HG03095 (cell line): ENCODE results near the gene ABCA2.
"Not testable (repeated sequence)": the region's sequence is repeated elsewhere in the genome, so short reads cannot be mapped to it uniquely, and the experiment has no call there.

Source experiments
- ATAC-seq: cut with Tn5 transposase; IDR thresholded peaks from one replicate; pipeline ENCODE4 v1.9.1; 2021; ENCODE audit warnings: moderate library complexity; ENCODE audit not compliant: unreplicated experiment

ABCA2 gene

GRCh38 chr9:137063311-137064026 is 35.4 kb upstream of the ABCA2 start:
- no peak for ATAC-seq

DNA sequence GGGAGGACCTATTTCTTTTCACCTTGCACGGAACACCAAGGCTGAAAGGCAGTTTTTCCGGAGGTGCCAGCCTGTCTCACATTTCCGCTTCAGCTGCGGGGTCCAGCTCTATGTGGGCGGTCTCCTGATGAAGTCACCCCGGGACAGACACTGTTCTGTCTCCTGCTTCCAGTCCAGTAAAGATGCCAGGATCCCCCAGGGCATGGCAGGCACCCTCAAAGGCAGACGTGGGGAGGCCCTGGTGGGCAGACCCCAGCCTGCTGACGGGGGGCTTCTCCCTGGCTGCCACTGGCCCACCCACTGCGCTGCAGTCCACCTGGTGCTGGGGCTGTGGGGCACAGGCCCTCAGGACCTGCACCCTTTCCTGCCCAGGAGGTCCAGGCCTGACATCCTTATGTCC is 34.8 kb upstream of the ABCA2 start:
- not testable (repeated sequence) for ATAC-seq

- ATAC-seq: no peak
Measured at GRCh38 chr9:137062384-137062783, 34.3 kb upstream of the ABCA2 start.

- ATAC-seq: no peak
Measured at GRCh38 chr9:137058521-137059234, 30.6 kb upstream of the ABCA2 start.

DNA sequence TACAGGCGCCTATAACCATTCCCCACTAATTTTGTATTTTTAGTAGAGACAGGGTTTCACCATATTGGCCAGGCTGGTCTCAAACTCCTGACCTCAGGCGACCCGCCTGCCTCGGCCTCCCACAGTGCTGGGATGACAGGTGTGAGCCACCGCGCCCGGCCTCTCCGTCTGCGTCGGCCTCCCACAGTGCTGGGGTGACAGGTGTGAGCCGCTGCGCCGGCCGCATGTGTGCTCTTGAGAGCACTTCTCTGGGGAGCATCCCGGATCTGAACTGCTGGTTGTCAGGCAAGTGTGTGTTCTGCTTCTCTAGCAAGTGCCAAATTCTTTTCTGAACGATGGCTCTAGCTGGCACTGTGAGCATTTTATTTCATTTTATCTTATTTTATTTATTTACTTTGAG is 29.5 kb upstream of the ABCA2 start:
- ATAC-seq: no peak

DNA sequence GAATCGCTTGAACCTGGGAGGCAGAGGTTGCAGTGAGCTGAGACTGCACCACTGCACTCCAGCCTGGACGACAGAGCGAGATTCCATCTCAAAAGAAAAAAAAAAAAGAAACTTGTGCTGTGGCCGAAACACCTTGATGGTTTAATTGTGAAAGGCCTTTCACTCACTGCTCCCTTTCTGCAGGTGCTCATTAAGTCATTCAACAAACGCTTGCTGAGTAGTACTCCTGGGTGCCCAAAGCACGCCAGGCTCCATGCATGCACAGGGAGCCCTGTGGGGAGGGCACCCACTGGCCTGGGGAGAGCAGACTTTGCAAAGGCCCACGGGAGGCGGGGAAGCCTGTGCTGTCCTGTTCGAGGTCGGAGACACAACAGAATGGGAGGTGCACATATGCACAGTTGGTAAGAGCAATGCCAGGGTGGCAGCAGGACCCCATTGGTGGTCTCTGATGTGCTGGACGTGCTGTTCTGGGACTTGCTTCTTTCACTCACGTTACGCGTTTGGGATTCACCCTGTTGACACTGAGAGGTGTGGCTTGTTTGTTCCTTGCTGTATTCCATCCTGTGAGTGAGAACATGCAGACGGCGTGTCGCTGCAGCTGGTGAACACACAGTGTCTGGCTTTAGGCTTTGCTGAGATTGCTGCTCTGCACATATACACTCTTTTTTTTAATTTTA is 28.8 kb upstream of the ABCA2 start:
- no peak for ATAC-seq

GRCh38 chr9:137055385-137056364 is 27.6 kb upstream of the ABCA2 start:
- ATAC-seq: no peak

- ATAC-seq: no peak
Measured at GRCh38 chr9:137054932-137055384, 26.9 kb upstream of the ABCA2 start.

GRCh38 chr9:137053944-137054931 is 26.2 kb upstream of the ABCA2 start, which contains the start of gene ENTPD2:
Gene ENTPD2, minus strand, starts transcription at chr9:137054061. Its CDS starts 64 bp downstream, at chr9:137053997.
- no peak for ATAC-seq

DNA sequence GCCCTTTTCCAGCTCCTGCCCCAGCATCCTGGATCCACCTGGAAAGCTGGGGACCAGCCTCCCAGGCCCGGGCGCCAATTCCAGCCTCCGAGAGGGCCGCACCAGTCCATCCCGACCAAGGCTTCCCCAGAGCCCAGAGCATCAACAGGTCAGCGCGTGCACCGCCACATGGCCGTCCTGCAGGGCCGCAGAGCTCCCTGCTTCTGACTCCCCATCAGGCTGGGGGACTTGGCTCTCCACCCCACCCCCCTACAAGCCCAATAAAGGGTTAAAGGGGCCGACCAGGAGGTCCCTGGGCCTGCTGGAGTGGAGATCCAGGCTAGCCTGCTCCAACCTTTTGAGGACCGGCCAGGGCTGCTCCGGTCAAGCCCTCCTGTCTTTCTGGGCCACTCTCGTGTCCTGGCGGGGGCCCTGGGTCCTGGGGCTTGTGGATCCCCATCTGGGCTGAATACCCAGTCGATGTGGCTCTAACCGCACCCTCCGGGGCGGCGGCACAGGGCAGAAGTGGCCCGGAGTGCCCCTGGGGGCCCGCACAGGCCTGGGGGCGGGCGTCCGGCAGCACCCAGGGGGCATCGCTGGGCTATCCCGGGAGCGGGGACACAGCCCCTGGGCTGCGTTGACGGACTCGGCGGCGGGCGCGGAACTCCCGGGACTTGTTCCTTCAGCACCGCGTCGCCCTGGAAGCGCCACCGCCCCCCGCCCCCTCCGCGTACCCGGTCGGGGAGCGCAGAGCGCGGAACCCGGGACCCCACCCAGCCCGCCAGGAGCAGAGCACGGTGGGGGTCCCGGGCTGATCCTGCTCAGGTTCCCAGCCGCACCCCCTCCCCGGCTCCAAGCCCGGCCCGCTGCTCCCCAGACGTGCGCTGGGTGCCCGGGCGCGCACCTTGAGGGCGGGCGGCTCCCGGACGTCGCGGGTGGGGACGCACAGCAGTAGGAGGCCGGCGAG is 25.2 kb upstream of the ABCA2 start:
- ATAC-seq: no peak

DNA sequence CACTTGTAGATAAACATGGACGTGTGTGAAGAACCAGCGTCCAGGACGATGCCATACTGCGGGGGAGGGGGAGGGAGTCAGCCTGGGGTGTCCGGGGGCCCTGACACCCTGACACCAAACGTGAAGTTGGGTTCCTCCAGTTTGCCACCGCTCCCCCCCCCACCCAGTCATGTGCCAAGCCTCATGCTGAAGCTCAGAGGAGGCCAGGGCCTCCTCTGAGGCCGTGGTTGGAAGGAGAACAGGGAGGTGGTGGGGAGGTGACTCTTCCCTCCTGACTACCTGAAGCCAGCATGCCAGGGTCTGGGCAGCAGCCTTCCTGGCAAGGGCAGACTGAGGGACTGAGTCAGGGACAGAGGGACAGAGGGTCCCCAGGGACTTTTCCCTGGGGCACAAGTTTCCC is 24.3 kb upstream of the ABCA2 start:
- no peak for ATAC-seq

- no peak for ATAC-seq
Measured at GRCh38 chr9:137051145-137051724, 23.2 kb upstream of the ABCA2 start.

- ATAC-seq: no peak
Measured at GRCh38 chr9:137050570-137050969, 22.5 kb upstream of the ABCA2 start.

DNA sequence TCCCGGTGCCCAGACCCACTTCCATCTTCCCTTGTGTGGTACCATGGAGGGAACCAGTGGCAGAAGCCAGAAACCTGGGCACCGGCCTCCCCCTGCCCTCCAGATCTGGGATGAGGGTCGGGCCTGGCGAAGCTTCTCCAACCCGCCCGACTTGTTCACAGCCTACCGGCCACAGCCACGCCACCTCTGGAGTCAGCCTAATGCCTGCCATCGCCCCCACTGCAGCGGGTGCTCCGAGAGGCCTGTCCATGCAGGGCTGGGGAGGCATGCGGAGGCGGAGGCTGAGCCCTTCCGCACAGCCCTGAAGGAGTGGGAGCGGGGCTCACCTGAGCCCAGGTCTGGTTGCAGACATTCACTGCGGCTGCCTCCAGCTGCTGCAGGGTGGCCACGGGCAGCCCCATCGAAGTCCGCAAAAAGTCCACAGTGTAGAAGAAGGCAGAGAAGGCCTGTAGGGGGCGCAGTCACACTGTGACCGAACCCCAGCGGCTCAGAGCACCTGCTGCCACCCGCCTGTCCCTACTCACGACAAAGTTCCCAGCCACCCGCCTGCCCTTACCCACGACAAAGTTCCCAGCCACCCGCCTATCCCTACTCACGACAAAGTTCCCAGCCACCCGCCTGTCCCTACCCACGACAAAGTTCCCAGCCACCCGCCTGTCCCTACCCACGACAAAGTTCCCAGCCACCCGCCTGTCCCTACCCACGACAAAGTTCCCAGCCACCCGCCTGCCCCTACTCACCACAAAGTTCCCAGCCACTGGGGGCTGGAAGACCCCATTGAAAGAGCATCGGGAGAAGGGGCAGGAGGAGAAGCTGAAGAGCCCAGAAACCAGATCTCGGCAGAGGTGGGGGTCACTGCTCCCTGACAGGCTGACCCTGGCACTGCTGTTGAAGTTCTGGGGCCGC is 21.8 kb upstream of the ABCA2 start:
- ATAC-seq: no peak

- ATAC-seq: no peak
Measured at GRCh38 chr9:137048655-137049543, 20.9 kb upstream of the ABCA2 start.
